NCI-H2081 (cell line): ENCODE measurements around the gene SCLY.
"Not testable (repeated sequence)": the region's sequence is repeated elsewhere in the genome, so short reads cannot be mapped to it uniquely, and the experiment has no call there.

Experiments
- DNase-seq, 2 experiments: peaks; one replicate each; lab custom pipeline; 2025; lab: John Stamatoyannopoulos, UW

SCLY gene, protein sequence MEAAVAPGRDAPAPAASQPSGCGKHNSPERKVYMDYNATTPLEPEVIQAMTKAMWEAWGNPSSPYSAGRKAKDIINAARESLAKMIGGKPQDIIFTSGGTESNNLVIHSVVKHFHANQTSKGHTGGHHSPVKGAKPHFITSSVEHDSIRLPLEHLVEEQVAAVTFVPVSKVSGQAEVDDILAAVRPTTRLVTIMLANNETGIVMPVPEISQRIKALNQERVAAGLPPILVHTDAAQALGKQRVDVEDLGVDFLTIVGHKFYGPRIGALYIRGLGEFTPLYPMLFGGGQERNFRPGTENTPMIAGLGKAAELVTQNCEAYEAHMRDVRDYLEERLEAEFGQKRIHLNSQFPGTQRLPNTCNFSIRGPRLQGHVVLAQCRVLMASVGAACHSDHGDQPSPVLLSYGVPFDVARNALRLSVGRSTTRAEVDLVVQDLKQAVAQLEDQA

DNA sequence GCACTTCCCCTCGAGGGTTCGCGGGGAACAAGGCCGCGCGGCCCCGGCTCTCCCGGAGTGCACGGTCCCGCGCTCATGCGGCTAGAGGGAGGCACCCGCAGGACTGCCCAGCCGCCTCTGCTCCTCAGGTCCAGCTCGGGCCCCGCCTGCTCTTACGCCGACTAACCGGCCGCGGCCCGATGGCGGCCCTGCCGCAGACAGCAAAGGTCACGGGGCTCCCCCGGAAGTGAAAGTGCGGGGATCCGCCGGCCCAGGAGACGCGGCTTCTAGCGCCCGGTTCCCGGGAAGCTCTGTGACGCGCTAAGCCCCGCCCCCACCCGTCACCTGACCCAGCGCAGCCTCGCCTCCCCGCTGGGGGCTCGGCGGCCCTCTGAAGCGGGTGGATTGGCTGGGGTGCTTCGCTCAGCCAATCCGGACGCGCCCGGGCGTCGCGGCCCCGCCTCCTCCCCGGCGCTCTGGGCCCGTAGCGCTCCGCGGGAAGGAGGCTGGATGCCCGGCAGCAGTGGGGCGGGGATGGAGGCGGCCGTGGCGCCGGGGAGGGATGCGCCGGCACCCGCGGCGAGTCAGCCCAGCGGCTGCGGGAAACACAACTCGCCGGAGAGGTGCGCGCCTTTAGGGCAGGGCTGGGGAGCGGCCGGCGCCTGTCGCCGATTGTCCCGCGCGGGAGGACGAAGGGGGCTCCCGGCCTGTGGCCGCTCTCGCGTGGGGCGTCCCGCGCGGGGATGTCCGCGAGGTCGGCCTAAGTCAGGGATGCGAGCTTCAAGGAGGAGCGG is at the start of gene SCLY:
SCLY (plus strand) TSS at position 460 of the 773 bp plus-strand sequence; CDS start at position 514, 54 bp downstream.
- DNase-seq: peak; percentile 98

DNA sequence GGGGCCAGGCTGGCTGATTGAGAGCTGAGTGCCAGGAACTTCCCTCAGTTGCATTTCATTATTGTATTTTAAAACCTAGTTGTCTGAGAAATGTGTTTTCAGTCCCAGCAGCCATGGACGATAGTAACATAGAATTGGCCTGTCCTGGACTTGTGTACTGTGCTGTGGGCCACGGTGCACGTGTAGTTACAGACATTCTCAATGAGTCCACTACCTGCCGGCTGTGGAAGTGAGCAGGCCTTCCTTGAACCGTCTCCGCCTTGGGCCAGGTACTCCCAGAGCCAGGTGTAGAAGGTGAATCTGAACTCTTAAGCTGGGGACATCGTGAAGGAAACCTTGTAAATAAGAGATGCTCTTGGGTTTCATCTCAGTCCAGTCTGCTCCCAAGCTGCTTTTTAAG is 47.0 kb upstream of the SCLY start:
- no peak for DNase-seq

DNA sequence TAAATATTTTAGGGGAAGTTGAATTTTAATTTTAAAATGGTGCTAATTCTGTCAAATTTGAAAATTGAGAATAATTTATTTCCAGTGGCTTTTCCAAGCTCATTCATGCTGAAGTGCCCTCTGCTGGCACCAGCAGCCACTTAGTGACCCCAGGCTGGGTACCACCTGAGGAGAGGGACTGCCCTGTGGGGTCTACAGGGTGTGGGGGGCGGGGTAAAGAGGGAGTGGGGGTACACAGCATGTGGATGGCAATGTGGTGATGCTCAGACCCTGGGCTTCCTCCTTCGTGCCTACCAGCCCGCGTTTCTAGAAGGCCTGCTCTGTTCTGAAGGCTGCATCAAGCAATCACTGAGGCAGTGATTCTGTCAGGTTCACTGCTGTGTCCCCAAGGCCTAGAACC is 45.1 kb upstream of the SCLY start:
- DNase-seq: no peak

DNA sequence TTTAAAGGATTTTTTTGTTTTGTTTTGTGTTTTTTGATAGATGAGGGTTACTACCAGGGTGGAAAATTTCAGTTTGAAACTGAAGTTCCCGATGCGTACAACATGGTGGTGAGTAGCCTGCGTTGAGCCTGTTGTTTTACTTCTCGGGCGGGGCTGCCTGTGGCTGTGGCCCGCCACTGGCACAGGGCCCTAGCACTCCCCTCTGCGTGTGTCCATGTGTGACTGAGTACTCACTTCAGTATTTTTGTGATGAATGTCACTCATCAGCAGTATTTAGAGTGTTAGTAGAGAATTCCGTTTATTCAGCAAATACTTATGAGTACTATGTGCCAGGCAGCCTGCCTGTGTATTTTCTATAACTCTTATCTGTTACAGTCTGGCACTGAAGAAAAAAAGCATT is 44.3 kb upstream of the SCLY start:
- no peak for DNase-seq

DNA sequence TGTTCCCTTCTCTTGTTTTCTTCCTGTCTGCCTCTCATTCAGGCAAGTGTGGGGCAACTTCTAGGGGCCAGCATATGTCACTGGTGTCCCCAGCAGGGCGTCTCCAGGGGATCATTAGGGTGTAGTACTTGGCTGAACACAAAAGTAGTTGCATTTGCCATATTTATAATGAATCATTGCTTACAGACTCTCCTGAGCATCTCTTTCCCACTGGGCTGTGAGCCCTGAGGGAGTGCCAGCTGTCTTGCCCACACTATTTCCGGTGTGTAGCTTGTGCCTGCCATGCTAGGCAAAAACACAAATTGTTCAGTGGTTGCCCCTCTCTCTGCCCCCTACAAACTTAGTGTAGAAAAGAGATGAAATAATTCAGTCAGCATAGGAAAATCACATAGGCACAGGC is 40.8 kb upstream of the SCLY start:
- DNase-seq: no peak

DNA sequence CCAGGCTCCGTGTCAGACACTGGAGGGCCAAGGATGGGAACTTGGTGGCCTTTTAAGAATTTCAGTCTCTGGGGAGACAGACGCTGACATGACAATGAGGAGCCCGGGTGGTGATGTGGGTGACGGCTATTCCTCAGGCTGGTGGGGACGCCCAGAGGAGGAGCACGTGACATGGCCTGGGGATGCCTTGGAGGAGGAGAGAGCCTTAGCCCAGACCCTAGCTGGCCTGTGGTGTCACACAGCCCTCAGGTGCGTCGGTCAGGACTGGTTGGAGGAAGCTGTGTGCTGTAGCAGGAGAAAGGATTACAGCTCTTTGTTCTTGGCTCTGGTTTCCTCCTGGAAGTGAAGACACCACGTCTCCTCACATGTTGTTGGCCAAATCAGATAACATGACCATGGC is 40.0 kb upstream of the SCLY start:
- DNase-seq: no peak

DNA sequence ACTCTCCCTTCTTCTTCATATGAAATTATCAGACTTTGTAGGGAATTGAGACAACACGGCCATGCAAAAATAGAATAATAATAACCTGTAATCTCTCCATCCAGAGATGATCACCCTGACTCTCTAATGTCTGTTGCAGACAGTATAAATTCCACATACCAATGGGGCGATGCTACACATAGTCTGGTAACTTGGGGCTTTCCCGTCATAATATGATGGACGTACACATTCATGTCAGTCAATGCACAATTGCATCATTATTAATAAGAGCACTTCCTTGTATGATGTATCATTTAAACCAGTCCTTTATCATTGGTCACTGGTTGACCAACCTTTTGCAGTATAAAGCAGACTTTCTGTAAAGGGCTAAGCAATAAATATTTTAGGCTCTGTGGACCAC is 39.5 kb upstream of the SCLY start:
- DNase-seq: no peak

DNA sequence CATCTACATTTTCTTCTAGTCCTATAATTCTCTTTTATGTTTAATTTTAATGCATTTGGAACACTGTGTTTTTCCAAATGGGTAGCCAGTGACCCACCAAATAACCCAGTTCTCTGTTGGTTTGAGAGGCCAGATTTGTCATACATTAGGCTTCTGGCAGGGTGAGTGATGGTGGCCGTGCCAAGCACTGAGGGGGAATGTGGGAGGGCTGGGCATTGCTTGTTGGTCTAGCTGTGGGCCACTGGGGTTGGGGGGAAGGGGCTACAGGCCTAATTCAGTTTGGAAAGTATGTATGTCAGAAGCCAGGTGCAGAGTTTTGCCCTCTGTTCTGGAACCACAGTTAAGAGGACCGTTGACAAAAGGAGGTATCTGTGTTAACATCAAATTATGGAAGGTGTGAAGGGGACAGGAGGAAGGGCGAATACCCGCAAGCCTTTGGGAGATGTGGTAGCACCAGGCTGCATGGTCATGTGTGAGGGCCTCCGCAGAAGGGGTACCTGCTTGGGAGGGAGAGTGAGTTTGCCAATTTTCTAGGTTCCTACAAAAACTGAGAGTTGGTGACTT is 38.1 kb upstream of the SCLY start:
- DNase-seq: no peak

DNA sequence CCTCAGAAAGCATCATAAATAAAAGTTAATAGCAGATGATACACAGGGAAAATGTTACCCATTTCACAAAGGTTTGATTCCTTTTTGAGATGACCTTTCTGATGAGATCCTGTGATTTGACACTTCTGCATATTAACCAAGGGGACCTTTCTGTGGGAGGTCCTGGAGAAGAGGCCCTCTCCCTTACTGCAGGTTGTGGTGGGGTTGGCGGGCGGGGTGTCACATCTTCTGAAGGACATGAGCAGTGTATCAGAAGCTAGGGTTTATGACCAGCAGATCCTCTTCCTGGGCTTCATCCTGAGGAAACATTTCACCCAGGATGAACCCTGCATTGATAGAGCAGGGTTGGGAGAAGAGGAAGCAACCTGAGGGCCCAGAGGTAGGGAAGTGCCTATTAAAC is 37.2 kb upstream of the SCLY start:
- no peak for DNase-seq

DNA sequence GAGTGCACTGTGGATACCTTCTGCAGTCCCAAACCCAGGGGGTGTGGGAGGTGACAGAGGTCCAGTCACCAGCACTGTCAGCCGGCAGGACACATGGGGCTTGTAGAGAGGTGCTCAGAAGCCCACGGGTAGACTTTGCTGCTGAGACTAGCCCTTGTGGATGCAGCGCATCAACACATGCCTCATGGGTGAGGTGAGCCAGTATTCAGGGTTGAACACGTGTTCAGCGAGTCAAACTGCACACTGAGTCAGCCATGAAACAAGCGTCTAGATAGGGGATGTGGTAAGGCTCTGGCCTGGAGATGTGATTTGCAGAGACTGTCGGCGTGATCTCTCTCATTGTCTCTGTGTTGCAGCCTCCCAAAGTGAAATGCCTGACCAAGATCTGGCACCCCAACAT is 35.8 kb upstream of the SCLY start:
- DNase-seq: no peak

DNA sequence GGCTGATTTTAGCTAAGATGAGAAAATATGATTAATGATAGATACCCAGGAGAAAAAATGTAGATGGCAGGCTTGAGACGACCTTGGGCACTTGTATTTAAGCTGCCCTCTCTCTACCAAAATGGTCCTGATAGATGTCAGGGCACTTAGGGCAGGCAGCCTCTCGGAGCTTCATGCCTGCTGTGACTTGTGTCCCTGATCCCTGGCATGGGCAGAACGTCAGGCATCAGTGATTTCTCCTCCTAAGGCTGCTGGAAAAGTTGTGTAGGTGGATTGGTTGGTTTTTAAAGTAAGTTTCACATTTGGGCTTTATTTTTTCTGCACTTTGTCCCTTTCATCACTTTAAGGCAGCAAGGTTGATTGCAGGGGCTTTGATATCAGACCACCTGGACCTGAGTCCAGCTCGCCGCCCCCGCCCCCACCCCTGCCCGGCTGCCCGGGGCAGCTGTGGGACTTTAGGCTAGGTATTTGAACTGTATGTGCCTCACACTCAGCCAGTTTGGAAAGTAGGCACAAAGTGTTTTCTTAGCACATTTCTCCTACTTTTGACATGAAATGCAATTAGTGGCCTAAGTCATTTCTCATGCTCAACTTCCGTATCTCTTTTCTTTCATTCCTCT is 35.0 kb upstream of the SCLY start:
- no peak for DNase-seq

DNA sequence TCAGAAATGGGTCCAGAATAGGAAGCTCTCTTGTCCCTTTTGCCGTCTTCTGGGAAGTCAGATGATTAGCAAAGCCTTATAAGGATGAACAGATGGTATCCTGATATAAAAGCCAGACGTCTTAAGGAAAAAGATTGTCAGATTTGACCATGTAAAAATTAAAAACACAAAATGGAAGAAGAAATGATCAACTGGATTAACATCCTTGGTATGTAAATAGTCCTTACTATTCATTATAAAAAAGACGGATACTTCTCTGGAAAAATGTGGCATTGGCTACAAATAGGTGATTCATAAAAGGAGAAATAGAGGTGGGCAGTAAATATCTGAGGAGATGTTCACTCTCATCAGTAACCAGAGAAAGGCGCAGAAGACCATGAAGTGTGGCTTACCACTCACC is 33.7 kb upstream of the SCLY start:
- no peak for DNase-seq

DNA sequence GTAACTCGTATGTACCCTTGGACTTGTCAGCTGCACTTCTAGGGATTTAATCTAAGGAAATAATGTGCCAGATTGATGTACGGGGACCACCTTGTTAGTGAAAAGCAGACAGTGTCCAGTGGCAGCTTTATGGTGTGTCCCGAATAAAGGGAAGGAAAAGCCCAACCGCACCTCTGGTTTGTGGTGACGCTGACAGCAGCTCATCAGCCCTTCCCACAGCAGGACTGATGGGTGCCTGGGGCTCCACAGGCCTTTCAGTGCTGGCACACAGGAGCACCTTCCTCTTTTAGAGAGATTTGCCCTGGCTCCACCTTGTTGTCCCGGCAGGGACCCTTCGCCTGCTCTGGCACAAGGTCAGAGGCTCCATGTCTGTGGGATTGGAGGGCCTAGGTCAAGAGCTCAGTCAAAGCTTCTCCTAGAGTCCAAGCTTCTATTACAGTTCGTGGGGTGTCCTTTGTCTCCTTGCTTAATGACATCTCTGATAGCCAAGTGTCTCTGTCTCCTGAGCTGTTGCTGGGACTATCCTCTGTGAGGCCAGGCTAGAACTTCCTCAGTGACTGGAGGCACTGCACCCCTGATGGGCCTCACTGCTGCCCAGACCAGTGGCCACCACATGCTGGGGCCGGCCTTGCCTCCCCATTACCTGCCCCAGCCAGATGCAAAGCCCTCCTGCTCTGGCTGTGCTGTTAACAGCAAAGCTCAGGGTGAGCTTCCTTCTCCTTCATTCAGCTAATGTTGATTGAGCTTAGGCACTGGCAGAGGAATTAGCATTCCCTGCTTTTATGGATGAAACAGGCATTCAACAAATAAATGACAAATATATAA is 33.0 kb upstream of the SCLY start:
- DNase-seq: no peak

DNA sequence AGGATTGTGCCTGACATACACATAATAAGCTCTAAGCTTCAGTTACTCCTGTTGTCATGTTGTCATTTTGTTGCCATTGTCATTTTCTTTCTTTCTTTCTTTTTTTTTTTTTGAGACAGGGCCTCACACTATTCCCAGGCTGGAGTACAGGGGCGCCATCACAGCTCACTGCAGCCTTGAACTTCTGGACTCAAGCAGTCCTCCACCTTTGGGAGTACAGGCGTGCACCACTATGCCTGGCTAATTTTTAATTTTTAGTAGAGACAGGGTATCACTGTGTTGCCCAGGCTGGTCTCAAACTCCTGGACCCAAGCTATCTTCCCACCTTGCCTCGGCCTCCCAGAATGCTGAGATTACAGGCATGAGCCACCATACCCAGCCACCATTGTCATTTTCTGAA is 30.9 kb upstream of the SCLY start:
- no peak for DNase-seq

DNA sequence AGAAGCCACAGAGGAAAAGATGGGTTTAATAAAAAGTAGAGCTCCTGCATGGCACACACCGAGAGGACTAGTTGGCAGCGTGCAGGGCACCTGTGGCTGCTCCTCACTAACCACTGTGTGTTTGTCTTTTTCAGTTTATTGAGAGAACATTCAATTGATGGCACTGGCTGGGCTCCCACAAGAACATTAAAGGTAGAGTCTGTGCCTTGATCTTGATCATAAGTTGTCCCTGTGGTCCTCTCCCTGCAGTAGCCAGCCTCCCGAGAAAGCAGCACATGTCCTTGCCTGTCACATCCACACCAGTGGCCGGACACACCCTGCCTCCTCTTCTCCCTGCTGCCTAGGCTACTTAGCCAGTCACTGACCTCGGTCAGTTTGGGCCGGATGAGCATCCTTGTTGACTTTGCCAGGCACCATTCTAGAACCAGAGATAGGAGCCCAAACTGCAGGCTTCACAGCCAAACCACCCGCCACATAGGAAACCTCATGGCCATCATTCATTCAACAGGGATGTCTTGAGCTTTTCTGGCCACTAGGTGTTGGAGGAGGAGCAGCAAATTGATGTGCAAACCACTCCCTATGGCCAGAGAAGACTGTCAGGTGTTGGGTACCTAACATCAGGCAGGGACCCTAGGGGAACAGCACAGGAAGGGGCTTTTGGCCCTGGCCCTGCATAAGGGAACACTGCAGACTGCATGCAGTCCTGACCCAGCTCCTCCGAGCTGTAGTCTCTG is 30.2 kb upstream of the SCLY start:
- no peak for DNase-seq

DNA sequence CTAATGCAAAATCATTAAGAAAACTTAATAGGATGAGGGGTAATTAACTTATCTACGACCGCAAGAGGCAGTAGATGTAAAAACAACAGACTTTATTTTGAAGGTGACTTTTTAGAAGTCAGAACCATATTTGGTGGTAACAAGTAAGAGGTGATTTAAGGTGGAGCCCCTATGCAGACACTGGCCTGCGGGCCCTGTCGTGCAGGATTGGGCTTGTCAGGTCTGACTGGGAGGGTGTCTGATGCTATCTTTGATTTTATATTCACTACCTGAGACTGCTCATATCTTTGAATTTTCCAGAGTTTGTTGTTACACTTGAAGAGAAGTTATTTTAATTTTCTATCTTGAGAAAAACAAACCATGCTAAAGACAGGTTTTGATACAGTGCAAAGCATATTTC is 29.1 kb upstream of the SCLY start:
- DNase-seq: no peak

DNA sequence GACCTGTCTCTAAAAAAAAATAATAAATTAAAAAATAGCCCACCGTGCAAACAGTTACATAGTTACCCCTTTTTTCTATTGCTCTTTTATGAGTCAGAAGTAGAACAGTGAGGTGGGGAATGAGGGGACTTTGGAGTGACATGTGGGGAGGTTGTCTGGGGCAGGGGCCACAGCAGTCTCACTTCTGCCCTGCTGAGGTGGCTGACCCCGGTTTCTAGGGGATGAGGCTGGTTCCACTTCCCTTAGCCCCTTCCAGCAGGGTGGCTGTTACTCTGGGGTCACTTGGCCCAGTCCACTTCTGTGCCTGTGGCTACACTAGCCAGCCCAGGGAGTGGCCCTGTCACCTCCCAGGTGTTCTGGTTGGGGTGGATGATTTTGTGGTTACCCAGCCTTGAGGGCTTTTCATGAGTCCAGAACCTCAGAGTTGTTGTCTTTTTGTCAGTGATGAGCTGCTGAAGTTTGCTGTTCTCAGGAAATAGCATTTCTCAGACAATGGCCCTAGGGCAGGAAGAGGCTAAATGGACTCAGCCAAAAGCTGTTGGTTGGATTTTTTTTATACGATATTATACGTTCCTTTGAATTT is 28.0 kb upstream of the SCLY start:
- DNase-seq: no peak

DNA sequence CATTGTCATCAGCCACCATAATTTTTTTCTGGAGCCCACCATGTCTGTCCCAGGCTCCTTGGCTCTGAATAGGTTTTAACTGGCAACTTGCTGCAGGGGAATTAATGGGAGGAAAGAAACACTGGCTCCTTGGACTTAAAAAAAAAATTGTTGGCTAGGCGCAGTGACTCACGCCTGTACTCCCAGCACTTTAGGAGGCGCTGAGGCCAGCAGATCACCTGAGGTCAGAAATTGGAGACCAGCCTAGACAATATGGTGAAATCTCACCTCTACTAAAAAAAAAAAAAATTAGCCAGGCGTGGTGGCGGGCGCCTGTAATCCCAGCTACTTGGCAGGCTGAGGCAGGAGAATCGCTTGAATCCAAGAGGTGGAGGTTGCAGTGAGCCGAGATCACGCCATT is 26.8 kb upstream of the SCLY start:
- not testable (repeated sequence) for DNase-seq

DNA sequence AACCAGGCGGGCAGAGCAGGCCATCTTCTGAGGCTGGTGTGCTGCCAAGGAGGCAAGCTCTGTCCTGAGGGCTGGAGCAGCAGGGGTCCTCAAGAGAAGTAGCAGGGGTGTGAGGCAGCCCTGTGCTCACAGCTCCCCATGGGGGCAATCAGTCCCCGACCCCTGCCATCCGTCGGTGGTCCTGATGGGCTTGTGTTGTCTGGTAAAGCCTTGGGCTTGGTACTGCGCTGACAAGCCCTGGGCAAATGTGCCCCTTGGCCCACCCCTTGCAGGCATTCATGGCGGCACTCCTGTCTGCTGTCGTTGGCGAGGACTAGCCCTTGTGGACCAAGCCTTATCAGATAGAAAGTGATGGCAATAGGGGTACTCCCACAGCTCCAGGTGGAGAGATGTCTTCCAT is 22.6 kb upstream of the SCLY start:
- DNase-seq: no peak

DNA sequence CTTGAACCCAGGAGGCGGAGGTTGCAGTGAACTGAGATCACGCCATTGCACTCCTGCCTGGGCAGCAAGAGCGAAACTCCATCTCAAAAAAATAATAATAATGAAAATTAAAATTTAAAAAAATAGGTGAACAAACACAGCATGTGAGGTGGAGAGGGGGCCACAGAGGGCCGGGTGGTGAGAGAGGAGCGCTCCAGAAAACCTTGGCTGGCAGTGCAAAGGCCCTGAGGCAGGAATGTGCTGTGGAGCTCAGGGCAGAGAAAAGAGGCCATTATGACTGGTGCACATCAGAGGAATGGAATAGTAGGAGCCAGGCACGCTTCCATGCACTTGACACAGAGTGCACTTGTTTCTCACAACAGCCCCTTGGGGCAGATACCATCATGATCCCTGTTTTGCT is 21.6 kb upstream of the SCLY start:
- no peak for DNase-seq

DNA sequence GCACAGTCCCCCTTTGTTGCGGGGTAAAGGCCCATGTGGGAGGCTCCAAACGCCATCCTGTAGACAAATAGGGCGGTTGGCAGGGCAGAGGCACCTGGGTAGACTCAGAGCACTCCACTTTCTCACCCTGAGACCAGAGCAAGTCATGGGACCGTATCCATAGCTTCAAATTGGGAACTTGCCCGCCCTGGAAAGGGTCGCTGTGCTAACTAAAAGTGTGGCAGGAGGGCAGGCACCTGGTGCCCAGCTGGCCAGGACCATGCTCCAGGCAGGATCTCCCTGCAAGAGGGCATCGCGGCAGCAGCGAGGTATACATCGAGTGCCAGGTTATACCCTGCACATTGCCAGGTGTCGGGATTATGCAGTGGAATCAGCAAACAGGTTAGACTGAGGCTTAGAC is 20.8 kb upstream of the SCLY start:
- no peak for DNase-seq
